ENCODE data around the gene CC2D2B. TPM values are rescaled to one million over a fixed set of nuclear protein-coding genes. Genes with fewer than 3 reads are reported as not detected.
"Not testable (repeated sequence)": the region's sequence is repeated elsewhere in the genome, so short reads cannot be mapped to it uniquely, and the experiment has no call there.

Gene CC2D2B
- total RNA-seq, 4 donors from 2014 or later = 0.96 to 1.6 (median 1.1) TPM; not detected in 1

DNA sequence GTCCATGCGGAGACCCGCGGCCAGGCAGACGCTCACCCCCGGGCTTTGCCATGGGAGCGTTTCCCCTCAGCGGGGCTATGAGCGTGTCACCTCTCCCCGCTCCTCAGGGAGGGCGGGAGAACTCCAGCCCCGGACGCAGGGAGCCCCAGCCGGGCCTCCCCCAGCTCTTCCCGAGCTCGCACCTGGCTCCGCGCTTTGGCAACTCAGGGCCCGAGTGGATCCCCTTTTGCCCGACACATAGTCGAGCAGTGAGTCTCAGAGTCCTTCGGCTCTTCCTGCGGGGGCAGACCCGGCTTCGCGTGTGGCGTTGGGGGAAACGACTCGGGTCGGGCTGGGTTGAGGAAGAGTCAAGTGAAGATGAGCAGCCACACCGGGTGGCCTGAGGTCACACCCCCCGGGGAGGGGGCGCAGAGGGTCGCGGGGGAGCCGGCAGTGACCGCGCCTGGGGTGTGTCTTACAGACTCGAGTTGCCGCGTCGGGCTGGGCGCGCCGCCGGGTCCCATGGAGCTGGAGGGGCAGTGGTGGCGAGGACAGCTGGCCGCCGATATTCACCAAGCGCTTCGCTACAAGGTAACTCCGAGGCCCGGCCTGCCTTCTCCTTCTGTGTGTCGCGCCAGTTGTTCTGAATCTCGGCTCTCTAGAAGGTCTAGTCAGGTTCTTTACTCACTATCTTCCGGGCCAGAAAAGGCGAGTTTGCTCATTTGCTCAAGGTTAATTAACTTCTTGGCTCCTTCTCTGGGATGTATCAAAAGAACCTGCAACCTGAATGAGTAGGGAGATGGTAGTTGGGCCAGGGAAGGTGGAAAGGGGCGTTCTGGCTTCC lies 136.3 kb downstream of the CC2D2B start:
- Histone ChIP-seq H3K27ac (peak overlapping the region; percentile 88 to 95 (median 92)), H3K4me1 (peaks cover 6 to 35% (median 17%) of the 10 kb centered on the region in 4 donors), H3K27me3 (no peaks in the 10 kb centered on the region), H3K9me3 (no peaks in the 10 kb centered on the region), H3K36me3 (no peaks in the 10 kb centered on the region), H3K4me3 (peak overlapping the region; percentile 71 to 96 (median 84))
- no peak for TF ChIP-seq POLR2A (IDR thresholded peaks at IDR 0.05)
- no peak for TF ChIP-seq EP300 (IDR thresholded peaks at IDR 0.05; ENCODE audit: low read depth)
- TF ChIP-seq, protein P1, sequence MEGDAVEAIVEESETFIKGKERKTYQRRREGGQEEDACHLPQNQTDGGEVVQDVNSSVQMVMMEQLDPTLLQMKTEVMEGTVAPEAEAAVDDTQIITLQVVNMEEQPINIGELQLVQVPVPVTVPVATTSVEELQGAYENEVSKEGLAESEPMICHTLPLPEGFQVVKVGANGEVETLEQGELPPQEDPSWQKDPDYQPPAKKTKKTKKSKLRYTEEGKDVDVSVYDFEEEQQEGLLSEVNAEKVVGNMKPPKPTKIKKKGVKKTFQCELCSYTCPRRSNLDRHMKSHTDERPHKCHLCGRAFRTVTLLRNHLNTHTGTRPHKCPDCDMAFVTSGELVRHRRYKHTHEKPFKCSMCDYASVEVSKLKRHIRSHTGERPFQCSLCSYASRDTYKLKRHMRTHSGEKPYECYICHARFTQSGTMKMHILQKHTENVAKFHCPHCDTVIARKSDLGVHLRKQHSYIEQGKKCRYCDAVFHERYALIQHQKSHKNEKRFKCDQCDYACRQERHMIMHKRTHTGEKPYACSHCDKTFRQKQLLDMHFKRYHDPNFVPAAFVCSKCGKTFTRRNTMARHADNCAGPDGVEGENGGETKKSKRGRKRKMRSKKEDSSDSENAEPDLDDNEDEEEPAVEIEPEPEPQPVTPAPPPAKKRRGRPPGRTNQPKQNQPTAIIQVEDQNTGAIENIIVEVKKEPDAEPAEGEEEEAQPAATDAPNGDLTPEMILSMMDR (IDR thresholded peaks at IDR 0.05) = no peak
- no peak for TF ChIP-seq POLR2AphosphoS5 (IDR thresholded peaks at IDR 0.05)
- intact Hi-C loops (cut with DNase I; ENCODE audit: low total_unique reads) (no loop called here), in situ Hi-C loops (cut with MboI; ENCODE audit: low pct_ligation_motif_present in 1 of 4, low pct_unique_long_range_greater_than_20kb in 1 of 4, low sequenced_read_pairs in 3 of 4) (no loop called here)
- WGBS, 2 donors (ENCODE audit: low coverage in 1 of 2) = 0 to 13% methylated on average over 1 to 56 of the region's 58 CpGs
- DNase-seq = peak; percentile 59

DNA sequence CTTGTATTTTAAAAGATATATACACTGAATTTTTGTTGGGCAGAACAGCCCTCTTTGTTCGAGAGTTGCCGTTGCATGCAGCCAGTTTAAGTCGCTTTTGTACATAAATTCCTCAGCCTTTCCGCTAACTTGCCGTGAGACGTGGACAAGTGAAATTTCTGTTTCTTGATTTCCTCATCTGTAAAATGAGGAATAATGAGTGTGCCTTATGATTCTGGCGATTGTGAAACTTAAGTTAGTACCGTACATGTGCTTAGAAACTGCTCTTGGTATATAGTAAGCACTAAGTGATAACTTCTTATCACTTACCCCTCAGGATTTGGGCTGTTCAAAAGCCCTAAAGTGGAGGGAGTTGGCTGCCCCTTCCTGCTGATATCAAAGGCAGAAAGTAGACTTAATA lies 137.0 kb downstream of the CC2D2B start:
- Histone ChIP-seq H3K36me3 (no peaks in the 10 kb centered on the region), H3K4me1 (peaks cover 6 to 35% (median 17%) of the 10 kb centered on the region in 4 donors), H3K27me3 (no peaks in the 10 kb centered on the region), H3K9me3 (no peaks in the 10 kb centered on the region), H3K4me3 (peak overlapping the region in 3 of 4 donors; percentile 71 to 86 (median 82)), H3K27ac (peak overlapping the region; percentile 88 to 95 (median 92))
- WGBS, 2 donors (ENCODE audit: low coverage in 1 of 2) = 7 to 34% methylated on average over 3 to 8 of the region's 8 CpGs
- no peak for DNase-seq
- TF ChIP-seq EP300 (IDR thresholded peaks at IDR 0.05; ENCODE audit: low read depth) = no peak
- TF ChIP-seq, protein P1 (IDR thresholded peaks at IDR 0.05) = no peak
- TF ChIP-seq POLR2AphosphoS5 (IDR thresholded peaks at IDR 0.05) = no peak
- TF ChIP-seq POLR2A (IDR thresholded peaks at IDR 0.05) = no peak
- in situ Hi-C loops (cut with MboI; ENCODE audit: low pct_ligation_motif_present in 1 of 4, low pct_unique_long_range_greater_than_20kb in 1 of 4, low sequenced_read_pairs in 3 of 4) (no loop called here), intact Hi-C loops (cut with DNase I; ENCODE audit: low total_unique reads) (no loop called here)

DNA sequence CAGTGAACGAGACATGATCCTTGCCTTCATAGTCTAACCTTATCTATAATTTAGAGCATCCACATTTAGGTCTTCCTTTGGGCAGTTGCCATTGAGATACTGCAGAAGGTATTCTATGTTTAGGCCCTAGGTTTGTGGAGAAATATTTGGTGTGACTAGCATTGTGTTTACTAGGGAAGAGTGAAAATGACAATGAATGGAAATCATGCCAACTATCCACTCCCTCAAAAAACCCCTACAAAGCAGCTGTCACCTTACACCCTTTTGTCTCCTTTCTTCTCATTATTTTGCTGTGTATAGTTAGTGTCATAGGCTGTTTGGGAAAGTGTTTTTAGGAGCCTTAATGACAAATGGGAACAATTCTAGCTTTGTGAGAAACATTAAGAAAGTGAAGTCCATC lies 138.8 kb downstream of the CC2D2B start:
- in situ Hi-C loops (cut with MboI; ENCODE audit: low pct_ligation_motif_present in 1 of 4, low pct_unique_long_range_greater_than_20kb in 1 of 4, low sequenced_read_pairs in 3 of 4) (no loop called here), intact Hi-C loops (cut with DNase I; ENCODE audit: low total_unique reads) (no loop called here)
- TF ChIP-seq POLR2AphosphoS5 (IDR thresholded peaks at IDR 0.05) (no peak), POLR2A (IDR thresholded peaks at IDR 0.05) (no peak), EP300 (IDR thresholded peaks at IDR 0.05; ENCODE audit: low read depth) (no peak)
- TF ChIP-seq, protein P1 (IDR thresholded peaks at IDR 0.05) = no peak
- H3K27ac ChIP-seq = no peak overlapping the region
- H3K9me3 ChIP-seq = no peaks in the 10 kb centered on the region
- peaks cover 6 to 35% (median 17%) of the 10 kb centered on the region in 4 donors for H3K4me1 ChIP-seq
- H3K36me3 ChIP-seq = peaks cover 0 to 4% (median 0%) of the 10 kb centered on the region in 4 donors
- WGBS, 2 donors (ENCODE audit: low coverage in 1 of 2) = 50% methylated on average over 1 of the region's 1 CpG
- no peak overlapping the region for H3K4me3 ChIP-seq
- no peaks in the 10 kb centered on the region for H3K27me3 ChIP-seq
- no peak for DNase-seq

DNA sequence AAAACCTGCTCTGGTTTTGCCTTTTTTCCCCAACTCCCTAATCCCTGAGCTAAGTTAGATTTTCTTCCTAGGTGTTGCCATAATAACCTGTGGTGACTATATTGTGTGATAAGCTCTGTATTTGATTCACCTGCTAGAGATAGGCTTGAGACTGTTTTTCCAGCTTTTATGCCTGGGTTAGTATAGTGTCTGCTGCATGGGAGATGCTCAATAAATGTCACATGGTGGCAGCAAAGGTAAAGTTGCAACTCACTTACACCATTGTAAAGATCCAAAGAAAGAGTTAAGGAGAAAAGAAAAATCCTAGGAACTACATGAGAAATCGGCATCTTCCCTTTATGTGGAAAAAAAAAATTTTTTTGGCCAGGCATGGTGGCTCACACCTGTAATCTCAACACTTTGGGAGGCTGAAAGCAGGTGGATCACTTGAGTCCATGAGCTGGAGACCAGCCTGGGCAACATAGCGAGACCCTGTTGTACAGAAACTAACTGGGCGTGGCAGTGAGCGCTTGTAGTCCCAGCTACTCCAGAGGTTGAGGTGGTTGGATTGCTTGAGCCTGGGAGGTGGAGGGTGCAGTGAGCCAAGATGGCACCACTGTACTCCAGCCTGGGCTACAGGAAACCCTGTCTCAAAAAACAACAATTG lies 139.4 kb downstream of the CC2D2B start:
- 89% methylated on average over 4 of the region's 4 CpGs; no CpG with 5 or more reads in 1 of the 2 donors for WGBS, 2 donors (ENCODE audit: low coverage in 1 of 2)
- no peak for DNase-seq
- TF ChIP-seq POLR2A (IDR thresholded peaks at IDR 0.05) (no peak), POLR2AphosphoS5 (IDR thresholded peaks at IDR 0.05) (no peak), EP300 (IDR thresholded peaks at IDR 0.05; ENCODE audit: low read depth) (no peak)
- TF ChIP-seq, protein P1 (IDR thresholded peaks at IDR 0.05) = no peak
- intact Hi-C loops (cut with DNase I; ENCODE audit: low total_unique reads) = no loop called here
- Histone ChIP-seq H3K4me3 (no peak overlapping the region), H3K36me3 (peaks cover 0 to 4% (median 0%) of the 10 kb centered on the region in 4 donors), H3K4me1 (peaks cover 6 to 35% (median 17%) of the 10 kb centered on the region in 4 donors), H3K27ac (no peak overlapping the region), H3K9me3 (no peaks in the 10 kb centered on the region), H3K27me3 (no peaks in the 10 kb centered on the region)
- in situ Hi-C loops (cut with MboI; ENCODE audit: low pct_ligation_motif_present in 1 of 4, low pct_unique_long_range_greater_than_20kb in 1 of 4, low sequenced_read_pairs in 3 of 4) = no loop called here

DNA sequence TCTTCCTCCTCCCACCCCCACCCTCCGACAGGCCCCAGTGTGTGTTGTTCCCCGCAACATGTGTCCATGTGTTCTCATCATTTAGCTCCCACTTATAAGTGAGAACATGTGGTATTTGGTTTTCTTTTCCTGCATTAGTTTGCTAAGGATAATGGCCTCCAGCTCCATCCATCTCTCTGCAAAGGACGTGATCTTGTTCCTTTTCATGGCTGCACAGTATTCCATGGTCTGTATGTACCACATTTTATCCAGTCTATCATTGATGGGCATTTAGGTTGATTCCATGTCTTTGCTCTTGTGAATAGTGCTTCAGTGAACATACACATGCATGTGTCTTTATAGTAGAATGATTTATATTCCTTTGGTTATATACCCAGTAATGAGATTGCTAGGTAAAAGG lies 140.2 kb downstream of the CC2D2B start:
- H3K4me3 ChIP-seq; H3K36me3 ChIP-seq; in situ Hi-C loops (cut with MboI; ENCODE audit: low pct_ligation_motif_present in 1 of 4, low pct_unique_long_range_greater_than_20kb in 1 of 4, low sequenced_read_pairs in 3 of 4); H3K27ac ChIP-seq; H3K9me3 ChIP-seq; H3K27me3 ChIP-seq; DNase-seq; intact Hi-C loops (cut with DNase I; ENCODE audit: low total_unique reads): not testable (repeated sequence)
- WGBS, 2 donors (ENCODE audit: low coverage in 1 of 2) = 88 to 90% methylated on average over 1 to 3 of the region's 3 CpGs
- peaks cover 5 to 29% (median 14%) of the 10 kb centered on the region in 4 donors for H3K4me1 ChIP-seq
